Measurements from ENCODE around the gene MGAT4B. TPM values are rescaled to one million over a fixed set of nuclear protein-coding genes. Genes with fewer than 3 reads are reported as not detected.
"Not testable (repeated sequence)": the region's sequence is repeated elsewhere in the genome, so short reads cannot be mapped to it uniquely, and the experiment has no call there.

MGAT4B gene
- total RNA-seq, 1 experiment from 2014 or later = 148 TPM

GRCh38 chr5:179837076-179838011 is 30.7 kb upstream of the MGAT4B start (continued):
- no peak for TF ChIP-seq REST (IDR thresholded peaks at IDR 0.05; ENCODE audit: low read depth)
- no peak for TF ChIP-seq ELF1 (IDR thresholded peaks at IDR 0.05; ENCODE audit: borderline replicate concordance, low read depth)
- no peak for TF ChIP-seq YY1 (IDR thresholded peaks at IDR 0.05; ENCODE audit: extremely low read depth, insufficient replicate concordance, low read depth, low read length)

GRCh38 chr5:179836225-179837019 is 29.8 kb upstream of the MGAT4B start:
- Histone ChIP-seq H2AFZ (ENCODE audit: low read depth, low read length, poor library complexity, severe bottlenecking) (no peak overlapping the region), H3K9me3 (ENCODE audit: control insufficient read depth in 1 of 2, insufficient read depth in 1 of 2, low read depth in 1 of 2, low read length in 2 of 2) (no peaks in the 10 kb centered on the region), H3K27ac (ENCODE audit: low read depth, low read length) (no peak overlapping the region), H3K9ac (ENCODE audit: low read length) (no peak overlapping the region), H4K20me1 (ENCODE audit: insufficient read depth) (peaks cover 4% of the 10 kb centered on the region; the same call in 1 of the 2 replicates), H3K4me2 (ENCODE audit: low read length) (no peak overlapping the region), H3K27me3 (ENCODE audit: insufficient read depth, low read length) (no peaks in the 10 kb centered on the region), H3K79me2 (ENCODE audit: insufficient read depth, low read length) (peaks cover 8% of the 10 kb centered on the region; the same call in 1 of the 2 replicates), H3K4me1 (ENCODE audit: control insufficient read depth in 1 of 2, insufficient read depth in 2 of 2, low read length in 2 of 2) (no peaks in the 10 kb centered on the region), H3K36me3 (ENCODE audit: control insufficient read depth in 1 of 2, insufficient read depth in 2 of 2, low read length in 2 of 2) (peaks cover 43 to 48% of the 10 kb centered on the region in 2 experiments), H3K9me2 (ENCODE audit: insufficient read depth) (no peaks in the 10 kb centered on the region), H3K4me3 (replicated peaks in 1 of 2; ENCODE audit: low read depth in 1 of 2, low read length in 2 of 2) (no peak overlapping the region)
- ChIA-PET CTCF (no interaction called here), POLR2A (no interaction called here), RAD21 (ENCODE audit: low non-redundant PET in 1 of 2, low total read pairs in 2 of 2, uncharacterized antibody in 2 of 2, unreplicated experiment in 2 of 2) (no interaction called here)
- BruUV-seq (replicated peaks) = TSS peak; percentile 47
- no peak for DNase-seq (ENCODE audit: low read depth, low spot score)
- peak; percentile 30; the same call in 1 of the 2 replicates for ATAC-seq
- 0 out of 6 replicates have a peak, but pooled peaks of 1 of the 3 experiments have one; percentile 6 for TF ChIP-seq CTCF (IDR thresholded peaks at IDR 0.05 in 2 of 3, conservative IDR thresholded peaks at IDR 0.05 in 1 of 3; ENCODE audit: borderline replicate concordance in 1 of 3, insufficient read depth in 1 of 3, low read depth in 2 of 3, low read length in 2 of 3)
- no peak for TF ChIP-seq JUND (IDR thresholded peaks at IDR 0.05)
- no peak for TF ChIP-seq ELF1 (IDR thresholded peaks at IDR 0.05; ENCODE audit: borderline replicate concordance, low read depth)
- no peak for TF ChIP-seq TCF7L2 (IDR thresholded peaks at IDR 0.05; ENCODE audit: borderline replicate concordance, extremely low read depth, insufficient read depth, insufficient read length)
- intact Hi-C loops (cut with micrococcal nuclease) = no loop called here

- H3K9ac ChIP-seq (ENCODE audit: low read length); intact Hi-C loops (cut with micrococcal nuclease); ATAC-seq; H3K4me1 ChIP-seq (ENCODE audit: control insufficient read depth in 1 of 2, insufficient read depth in 2 of 2, low read length in 2 of 2); POLR2A ChIA-PET; H3K9me2 ChIP-seq (ENCODE audit: insufficient read depth); RAD21 ChIA-PET (ENCODE audit: low non-redundant PET in 1 of 2, low total read pairs in 2 of 2, uncharacterized antibody in 2 of 2, unreplicated experiment in 2 of 2); H3K4me3 ChIP-seq (replicated peaks in 1 of 2; ENCODE audit: low read depth in 1 of 2, low read length in 2 of 2); BruUV-seq (replicated peaks); H2AFZ ChIP-seq (ENCODE audit: low read depth, low read length, poor library complexity, severe bottlenecking); DNase-seq (ENCODE audit: low read depth, low spot score); H3K27me3 ChIP-seq (ENCODE audit: insufficient read depth, low read length); CTCF ChIA-PET; H3K27ac ChIP-seq (ENCODE audit: low read depth, low read length); H4K20me1 ChIP-seq (ENCODE audit: insufficient read depth); H3K9me3 ChIP-seq (ENCODE audit: control insufficient read depth in 1 of 2, insufficient read depth in 1 of 2, low read depth in 1 of 2, low read length in 2 of 2); H3K4me2 ChIP-seq (ENCODE audit: low read length): not testable (repeated sequence)
- Histone ChIP-seq H3K36me3 (ENCODE audit: control insufficient read depth in 1 of 2, insufficient read depth in 2 of 2, low read length in 2 of 2) (peaks cover 47 to 58% of the 10 kb centered on the region in 2 experiments), H3K79me2 (ENCODE audit: insufficient read depth, low read length) (peaks cover 19% of the 10 kb centered on the region; the same call in 1 of the 2 replicates)
Observed at GRCh38 chr5:179834871-179835270, 28.2 kb upstream of the MGAT4B start.

All from HCT116 (cell line).